ENCODE data around the gene SLK.

- TF ChIP-seq POLR2A (IDR thresholded peaks at IDR 0.05; ENCODE audit: low read length) (no peak), FOSB (CRISPR knock-in tag; IDR thresholded peaks at IDR 0.05) (no peak), MAX (IDR thresholded peaks at IDR 0.05) (no peak)
Measured at GRCh38 chr10:104026762-104027161, 59.8 kb downstream of the SLK start.

Measured in A549 (cell line).